ENCODE results near the gene GPANK1.

Gene GPANK1

DNA sequence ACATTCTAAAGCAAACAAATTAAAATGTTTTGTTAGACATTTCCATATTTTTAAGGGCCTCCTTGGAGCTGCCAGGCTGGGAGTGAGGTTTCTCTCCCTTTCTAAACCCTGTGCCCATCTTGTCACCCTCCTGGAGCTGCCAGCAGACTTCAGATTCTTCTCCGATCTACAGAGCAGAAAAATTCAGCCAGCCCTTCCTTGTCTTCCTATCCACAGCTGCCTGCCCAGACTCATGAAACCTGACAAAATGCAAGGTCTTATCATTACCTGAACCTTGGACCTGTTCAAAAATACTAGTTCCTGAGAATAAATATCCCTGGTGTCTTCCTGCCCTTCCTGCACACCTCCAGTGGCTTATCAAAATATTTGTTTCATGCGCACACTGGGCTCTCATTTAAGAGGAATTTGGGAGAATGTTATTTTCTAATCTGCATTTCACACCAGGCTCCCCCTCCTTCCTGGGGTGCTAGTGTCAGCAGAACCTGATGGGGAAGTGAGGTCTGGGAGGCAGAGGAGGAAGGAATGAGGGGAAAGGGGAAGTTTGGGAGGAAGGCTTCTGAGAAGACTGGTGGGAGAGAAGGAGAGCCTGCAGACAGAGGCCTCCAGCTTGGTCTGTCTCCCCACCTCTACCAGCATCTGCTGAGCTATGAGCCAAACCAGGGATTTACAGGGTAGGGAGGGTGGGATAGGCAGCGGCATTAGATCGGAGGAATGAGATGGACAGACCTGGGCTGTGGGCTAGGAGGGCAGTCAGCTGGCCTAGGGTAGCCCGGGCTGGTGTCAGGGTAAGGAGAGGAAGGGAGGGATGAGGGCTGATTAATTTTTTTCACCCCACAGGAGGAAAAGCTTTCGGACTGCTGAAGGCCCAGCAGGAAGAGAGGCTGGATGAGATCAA, 49.9 kb downstream of the GPANK1 start, which contains the start of gene AIF1:
Gene AIF1 (plus strand): TSS at position 551 of the 895 bp plus-strand sequence. CDS start 96 bp downstream, at position 647.
- DNase-seq, result no peak

DNA sequence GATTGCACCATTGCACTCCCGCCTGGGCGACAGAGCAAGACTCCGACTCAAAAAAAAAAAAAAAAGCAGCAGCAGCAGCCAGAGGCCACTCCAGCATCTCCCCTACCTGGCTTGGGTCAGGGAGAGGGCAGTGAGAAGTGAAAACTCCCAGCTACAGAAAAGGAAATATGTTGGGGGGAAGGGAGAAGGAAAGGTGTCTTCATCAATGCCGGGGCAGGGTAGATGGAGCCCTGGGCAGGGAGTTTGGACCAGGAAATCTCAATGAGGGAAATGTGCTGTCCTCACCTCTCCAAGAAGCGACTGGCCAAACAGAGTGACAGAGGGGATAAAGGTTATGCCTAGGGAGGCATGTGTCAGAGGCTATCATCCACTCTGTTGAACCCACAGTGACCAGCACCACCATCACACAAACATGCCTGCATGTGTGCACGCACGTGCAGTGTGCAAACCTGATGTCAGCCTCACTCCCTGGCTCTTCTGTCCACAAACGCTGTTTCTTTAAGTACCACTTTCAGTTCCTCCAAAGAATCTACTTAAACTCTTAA, 50.6 kb downstream of the GPANK1 start:
- DNase-seq, result no peak

All from activated CD8-positive, alpha-beta memory T cell treated with anti-CD3 and anti-CD28 coated beads, Interleukin-2, amount 50 U/mL, for 4 hours (primary cell).